Measurements from ENCODE around the gene AIFM1. TPM values are rescaled to one million over a fixed set of nuclear protein-coding genes. Genes with fewer than 3 reads are reported as not detected.

AIFM1 gene
- total RNA-seq, 1 donor from 2014 or later = 23.5 TPM

Other genes starting within 250 kb of the AIFM1 start
- 0.94 and 1.5 TPM in 2 replicates for gene BCORL1, start 183.2 kb downstream of the AIFM1 start, total RNA-seq
- gene ELF4, start 55.3 kb downstream of the AIFM1 start, total RNA-seq = 7.6 and 9.2 TPM in 2 replicates
- gene RAB33A, start 6.1 kb upstream of the AIFM1 start, total RNA-seq = 0.29 TPM in 1 of 2 replicates, not detected in the other
- 8.7 and 10.1 TPM in 2 replicates for gene ZNF280C, start 103.1 kb upstream of the AIFM1 start, total RNA-seq
- gene SLC25A14, start 174.1 kb upstream of the AIFM1 start, total RNA-seq = 12.8 and 24.0 TPM in 2 replicates
- not detected in 2 replicates for gene GPR119, start 219.8 kb upstream of the AIFM1 start, total RNA-seq
- 18.7 and 21.8 TPM in 2 replicates for gene RBMX2, start 236.1 kb upstream of the AIFM1 start, total RNA-seq